ACC112 (cell line): ENCODE data around the gene FZD1.

Experiments
- H2AFZ ChIP-seq: fragments of 200-600 bp; sonication (generic); one replicate; pipeline ENCODE4 v1.6.0; 2017; ENCODE audit warnings: antibody characterized with exemption, low read length; ENCODE audit not compliant: unreplicated experiment
- H3K27ac ChIP-seq: fragments of 200-600 bp; sonication (generic); 2 replicates; pipeline ENCODE4 v1.5.1; 2014; ENCODE audit warnings: low read depth, mild to moderate bottlenecking, antibody characterized with exemption, low read length, moderate library complexity
- H3K27me3 ChIP-seq: fragments of 200-600 bp; sonication (generic); 2 replicates; pipeline ENCODE4 v1.6.1; 2014; ENCODE audit warnings: mild to moderate bottlenecking, antibody characterized with exemption, low read length, moderate library complexity, mixed read lengths; ENCODE audit not compliant: insufficient read depth
- H3K36me3 ChIP-seq: fragments of 200-600 bp; sonication (generic); 2 replicates; pipeline ENCODE4 v1.6.1; 2016; ENCODE audit warnings: mild to moderate bottlenecking, antibody characterized with exemption, low read length, moderate library complexity, mixed read lengths; ENCODE audit not compliant: insufficient read depth
- H3K4me1 ChIP-seq: fragments of 200-600 bp; sonication (generic); one replicate; pipeline ENCODE4 v1.6.1; 2016; ENCODE audit warnings: low read length, mixed read lengths; ENCODE audit not compliant: insufficient read depth, unreplicated experiment, control insufficient read depth
- H3K4me3 ChIP-seq: fragments of 200-600 bp; sonication (generic); 2 replicates; pipeline ENCODE4 v1.5.1; 2014; ENCODE audit warnings: mild to moderate bottlenecking, low read depth, low read length
- H3K79me2 ChIP-seq: fragments of 200-600 bp; sonication (generic); one replicate; pipeline ENCODE4 v1.6.0; 2016; ENCODE audit warnings: low read length; ENCODE audit not compliant: control insufficient read depth, unreplicated experiment, insufficient read depth

The FZD1 gene

DNA sequence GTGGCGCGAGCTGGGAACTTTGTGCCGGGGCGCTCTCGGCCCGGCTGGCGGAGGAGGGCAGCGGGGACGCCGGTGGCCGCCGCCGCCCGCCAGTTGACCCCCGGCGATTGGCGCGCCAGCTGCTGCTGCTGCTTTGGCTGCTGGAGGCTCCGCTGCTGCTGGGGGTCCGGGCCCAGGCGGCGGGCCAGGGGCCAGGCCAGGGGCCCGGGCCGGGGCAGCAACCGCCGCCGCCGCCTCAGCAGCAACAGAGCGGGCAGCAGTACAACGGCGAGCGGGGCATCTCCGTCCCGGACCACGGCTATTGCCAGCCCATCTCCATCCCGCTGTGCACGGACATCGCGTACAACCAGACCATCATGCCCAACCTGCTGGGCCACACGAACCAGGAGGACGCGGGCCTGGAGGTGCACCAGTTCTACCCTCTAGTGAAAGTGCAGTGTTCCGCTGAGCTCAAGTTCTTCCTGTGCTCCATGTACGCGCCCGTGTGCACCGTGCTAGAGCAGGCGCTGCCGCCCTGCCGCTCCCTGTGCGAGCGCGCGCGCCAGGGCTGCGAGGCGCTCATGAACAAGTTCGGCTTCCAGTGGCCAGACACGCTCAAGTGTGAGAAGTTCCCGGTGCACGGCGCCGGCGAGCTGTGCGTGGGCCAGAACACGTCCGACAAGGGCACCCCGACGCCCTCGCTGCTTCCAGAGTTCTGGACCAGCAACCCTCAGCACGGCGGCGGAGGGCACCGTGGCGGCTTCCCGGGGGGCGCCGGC, 870 bp downstream of the FZD1 start:
- peak overlapping the region; percentile 64 for H3K27ac ChIP-seq
- peak overlapping the region; percentile 47 for H2AFZ ChIP-seq
- H3K4me3 ChIP-seq: peak overlapping the region; percentile 96
- H3K36me3 ChIP-seq: no peaks in the 10 kb centered on the region
- peaks cover 22% of the 10 kb centered on the region for H3K79me2 ChIP-seq
- H3K4me1 ChIP-seq: peaks cover 26% of the 10 kb centered on the region
- H3K27me3 ChIP-seq: no peaks in the 10 kb centered on the region

GRCh38 chr7:91265693-91266066, 1.4 kb downstream of the FZD1 start:
- H3K27me3 ChIP-seq: no peaks in the 10 kb centered on the region
- H3K79me2 ChIP-seq: peaks cover 22% of the 10 kb centered on the region
- H2AFZ ChIP-seq: peak overlapping the region; percentile 47
- peaks cover 26% of the 10 kb centered on the region for H3K4me1 ChIP-seq
- H3K36me3 ChIP-seq: no peaks in the 10 kb centered on the region
- peak overlapping the region; percentile 96 for H3K4me3 ChIP-seq
- no peak overlapping the region for H3K27ac ChIP-seq

GRCh38 chr7:91266067-91266688, 1.9 kb downstream of the FZD1 start:
- peaks cover 26% of the 10 kb centered on the region for H3K4me1 ChIP-seq
- peaks cover 22% of the 10 kb centered on the region for H3K79me2 ChIP-seq
- H3K36me3 ChIP-seq: no peaks in the 10 kb centered on the region
- peak overlapping the region; percentile 96 for H3K4me3 ChIP-seq
- H2AFZ ChIP-seq: no peak overlapping the region
- no peak overlapping the region for H3K27ac ChIP-seq
- H3K27me3 ChIP-seq: no peaks in the 10 kb centered on the region

DNA sequence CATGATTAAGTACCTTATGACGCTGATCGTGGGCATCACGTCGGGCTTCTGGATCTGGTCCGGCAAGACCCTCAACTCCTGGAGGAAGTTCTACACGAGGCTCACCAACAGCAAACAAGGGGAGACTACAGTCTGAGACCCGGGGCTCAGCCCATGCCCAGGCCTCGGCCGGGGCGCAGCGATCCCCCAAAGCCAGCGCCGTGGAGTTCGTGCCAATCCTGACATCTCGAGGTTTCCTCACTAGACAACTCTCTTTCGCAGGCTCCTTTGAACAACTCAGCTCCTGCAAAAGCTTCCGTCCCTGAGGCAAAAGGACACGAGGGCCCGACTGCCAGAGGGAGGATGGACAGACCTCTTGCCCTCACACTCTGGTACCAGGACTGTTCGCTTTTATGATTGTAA, 2.5 kb downstream of the FZD1 start:
- Histone ChIP-seq H3K27me3 (no peaks in the 10 kb centered on the region), H3K4me1 (peaks cover 26% of the 10 kb centered on the region), H3K27ac (no peak overlapping the region), H3K4me3 (peak overlapping the region; percentile 96), H3K79me2 (peaks cover 22% of the 10 kb centered on the region), H2AFZ (no peak overlapping the region), H3K36me3 (no peaks in the 10 kb centered on the region)

GRCh38 chr7:91267171-91267955, 3.1 kb downstream of the FZD1 start:
- Histone ChIP-seq H3K79me2 (peaks cover 22% of the 10 kb centered on the region), H3K27ac (no peak overlapping the region), H3K4me3 (peak overlapping the region; percentile 96), H2AFZ (no peak overlapping the region), H3K27me3 (no peaks in the 10 kb centered on the region), H3K4me1 (peaks cover 26% of the 10 kb centered on the region), H3K36me3 (no peaks in the 10 kb centered on the region)

- no peak overlapping the region for H3K4me3 ChIP-seq
- peaks cover 22% of the 10 kb centered on the region for H3K4me1 ChIP-seq
- H3K36me3 ChIP-seq: no peaks in the 10 kb centered on the region
- H3K27ac ChIP-seq: no peak overlapping the region
- H2AFZ ChIP-seq: no peak overlapping the region
- H3K79me2 ChIP-seq: peaks cover 22% of the 10 kb centered on the region
- no peaks in the 10 kb centered on the region for H3K27me3 ChIP-seq
Observed at GRCh38 chr7:91270372-91270771, 6.1 kb downstream of the FZD1 start.

DNA sequence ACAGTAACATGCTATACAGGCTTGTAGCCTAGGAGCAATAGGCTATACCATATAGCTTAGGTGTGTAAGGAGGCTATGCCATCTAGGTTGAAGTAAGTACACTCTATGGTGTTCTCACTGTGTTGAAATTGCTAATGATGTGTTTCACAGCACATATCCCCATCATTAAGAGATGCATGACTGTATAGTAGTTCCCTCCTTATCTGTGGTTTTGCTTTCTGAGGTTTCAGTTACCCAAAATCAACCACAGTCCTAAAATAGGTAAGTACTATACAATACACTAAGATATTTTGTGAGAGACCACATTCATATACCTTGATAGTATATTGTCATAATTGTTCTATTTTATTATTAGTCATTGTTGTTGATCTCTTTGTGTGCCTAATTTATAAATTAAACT, 12.7 kb downstream of the FZD1 start:
- H3K79me2 ChIP-seq: no peaks in the 10 kb centered on the region
- no peaks in the 10 kb centered on the region for H3K27me3 ChIP-seq
- no peak overlapping the region for H3K27ac ChIP-seq
- H3K4me3 ChIP-seq: no peak overlapping the region
- H3K4me1 ChIP-seq: peaks cover 12% of the 10 kb centered on the region
- H3K36me3 ChIP-seq: no peaks in the 10 kb centered on the region
- no peak overlapping the region for H2AFZ ChIP-seq

- H3K27me3 ChIP-seq: no peaks in the 10 kb centered on the region
- no peak overlapping the region for H2AFZ ChIP-seq
- no peak overlapping the region for H3K4me3 ChIP-seq
- H3K36me3 ChIP-seq: no peaks in the 10 kb centered on the region
- no peak overlapping the region for H3K27ac ChIP-seq
- H3K4me1 ChIP-seq: peaks cover 12% of the 10 kb centered on the region
- no peaks in the 10 kb centered on the region for H3K79me2 ChIP-seq
Observed at GRCh38 chr7:91280185-91280584, 16.0 kb downstream of the FZD1 start.

- Histone ChIP-seq H3K27me3 (no peaks in the 10 kb centered on the region), H3K27ac (no peak overlapping the region), H3K36me3 (no peaks in the 10 kb centered on the region), H3K79me2 (no peaks in the 10 kb centered on the region), H3K4me1 (peaks cover 13% of the 10 kb centered on the region), H2AFZ (no peak overlapping the region), H3K4me3 (no peak overlapping the region)
Observed at GRCh38 chr7:91280604-91281003, 16.4 kb downstream of the FZD1 start.

DNA sequence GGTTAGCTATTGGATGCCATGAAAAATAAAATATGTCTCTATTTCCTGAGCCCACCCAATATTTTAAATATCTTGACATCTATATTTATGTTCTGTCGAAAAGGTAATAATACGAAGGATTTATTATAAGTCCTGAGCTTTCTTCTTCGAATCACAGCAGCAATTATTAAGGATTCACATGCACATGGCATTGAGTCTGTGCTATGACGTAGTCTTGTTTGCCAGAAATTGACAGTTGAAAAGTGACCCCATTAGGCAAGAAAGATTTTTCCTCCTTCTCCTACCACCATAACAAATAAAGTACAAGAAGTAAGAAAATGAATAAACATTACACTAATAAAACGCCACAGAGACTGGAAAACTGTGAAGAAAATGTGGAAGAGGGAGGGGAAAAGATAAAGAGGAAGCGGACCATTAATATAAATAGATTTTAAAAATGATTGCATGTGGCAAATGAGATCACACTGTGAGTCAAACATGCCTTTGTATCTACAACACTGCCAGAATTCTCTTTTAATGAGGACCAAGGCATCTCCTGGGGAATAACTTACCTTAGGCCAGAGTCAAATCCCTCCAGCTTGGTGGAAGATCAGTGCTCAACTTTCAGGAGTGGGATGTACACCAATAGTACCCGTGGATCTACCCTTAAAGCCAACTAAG, 21.6 kb downstream of the FZD1 start:
- Histone ChIP-seq H3K36me3 (no peaks in the 10 kb centered on the region), H3K79me2 (no peaks in the 10 kb centered on the region), H3K4me3 (no peak overlapping the region), H3K4me1 (peaks cover 8% of the 10 kb centered on the region), H3K27me3 (no peaks in the 10 kb centered on the region), H2AFZ (no peak overlapping the region), H3K27ac (no peak overlapping the region)
